ENCODE data around the gene HOOK1.
"Not testable (repeated sequence)": the region's sequence is repeated elsewhere in the genome, so short reads cannot be mapped to it uniquely, and the experiment has no call there.

HOOK1 gene

DNA sequence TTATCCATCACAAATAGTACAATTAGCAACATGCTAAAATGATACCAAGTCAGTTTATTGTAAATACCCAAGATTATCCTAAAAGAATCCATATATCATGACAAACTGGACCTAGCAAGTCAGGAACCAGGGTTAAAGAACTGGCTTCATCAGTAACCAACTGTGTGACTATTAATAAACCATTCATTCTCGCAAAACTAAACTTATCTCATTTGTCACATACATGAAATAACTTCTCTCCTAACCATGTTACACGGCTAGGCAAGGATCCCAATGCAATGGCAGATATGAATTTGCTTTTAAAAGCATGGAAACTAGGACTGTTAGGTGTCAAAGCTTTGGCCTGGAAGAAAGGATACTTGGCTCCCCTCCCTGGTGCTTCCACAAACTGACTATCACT is 82.4 kb downstream of the HOOK1 start:
- DNase-seq = peak in 1 of 2 experiments; percentile 17

- DNase-seq = no peak
These were observed 84.2 kb downstream of the HOOK1 start for GRCh38 chr1:59898927-59899326.

DNA sequence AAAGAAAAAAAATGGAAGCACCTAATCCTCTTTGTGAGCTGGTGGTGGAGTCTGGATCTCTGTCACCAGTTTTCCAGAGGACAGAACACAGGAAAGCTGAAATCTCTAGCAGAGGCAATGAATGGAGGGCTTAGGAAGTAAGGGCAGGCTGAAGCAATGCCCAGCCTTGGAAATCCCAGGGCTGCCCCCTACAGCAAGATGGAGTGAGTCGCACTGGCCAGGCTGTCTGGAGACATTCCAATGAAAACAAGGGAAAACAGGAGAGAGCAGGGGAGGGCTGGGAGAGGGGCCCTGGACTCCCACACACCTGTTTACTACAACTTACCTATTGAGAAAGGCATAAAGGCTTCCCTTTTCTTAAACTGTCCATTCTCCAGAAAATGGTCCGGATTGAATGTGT is 85.9 kb downstream of the HOOK1 start:
- peak in 1 of 2 experiments; percentile 8 for DNase-seq

GRCh38 chr1:59901770-59902388 is 87.1 kb downstream of the HOOK1 start:
- DNase-seq = no peak

DNA sequence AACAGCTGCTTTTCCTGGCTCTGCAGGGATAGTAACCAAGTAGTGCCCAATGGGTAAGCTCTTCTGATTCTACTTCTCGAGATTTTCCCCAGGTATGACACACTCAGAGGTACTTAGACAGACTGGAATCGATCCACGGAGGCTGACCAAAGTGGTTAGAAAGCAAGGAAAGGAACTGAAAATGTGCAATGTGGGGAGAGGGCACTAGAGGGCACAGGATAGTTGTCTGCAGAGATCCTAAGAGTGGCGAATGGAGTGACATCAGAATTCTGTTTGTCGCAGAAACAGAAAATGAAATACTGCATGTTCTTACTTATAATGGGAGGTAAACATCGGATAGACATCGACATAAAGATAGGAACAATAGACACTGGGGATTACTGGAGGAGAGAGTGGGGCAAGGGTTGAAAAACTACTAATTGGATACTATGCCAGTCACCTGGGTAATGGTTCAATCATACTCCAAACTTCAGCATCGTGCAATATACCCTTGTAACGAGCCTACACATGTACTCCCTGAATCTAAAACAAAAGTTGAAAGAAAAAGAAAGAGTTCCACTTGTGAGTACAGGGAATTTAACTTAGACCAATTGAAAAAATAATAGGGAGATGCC is 88.5 kb downstream of the HOOK1 start:
- DNase-seq = peak; percentile 10 to 34

DNA sequence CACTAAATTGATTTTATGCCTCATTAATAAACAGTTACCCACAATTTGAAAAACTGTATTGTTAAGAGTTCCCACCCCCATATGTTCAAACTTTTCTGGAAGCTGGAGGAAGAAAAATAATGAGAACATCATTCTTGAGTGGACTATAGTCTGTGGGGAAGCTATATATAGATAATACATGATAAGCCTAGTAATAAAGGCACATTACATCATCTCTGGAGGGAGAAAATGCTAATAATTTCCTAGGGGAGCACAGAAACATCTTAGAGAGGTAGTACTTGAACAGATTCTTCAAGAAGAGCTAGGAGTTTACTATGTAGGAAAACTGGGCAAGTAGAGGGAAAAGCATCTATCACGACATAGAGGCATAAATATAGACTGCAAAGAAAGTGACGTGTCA is 92.2 kb downstream of the HOOK1 start:
- no peak for DNase-seq

- DNase-seq = no peak
These were observed 93.3 kb downstream of the HOOK1 start for GRCh38 chr1:59908084-59908483.

GRCh38 chr1:59908682-59909081 is 93.9 kb downstream of the HOOK1 start:
- no peak for DNase-seq

DNA sequence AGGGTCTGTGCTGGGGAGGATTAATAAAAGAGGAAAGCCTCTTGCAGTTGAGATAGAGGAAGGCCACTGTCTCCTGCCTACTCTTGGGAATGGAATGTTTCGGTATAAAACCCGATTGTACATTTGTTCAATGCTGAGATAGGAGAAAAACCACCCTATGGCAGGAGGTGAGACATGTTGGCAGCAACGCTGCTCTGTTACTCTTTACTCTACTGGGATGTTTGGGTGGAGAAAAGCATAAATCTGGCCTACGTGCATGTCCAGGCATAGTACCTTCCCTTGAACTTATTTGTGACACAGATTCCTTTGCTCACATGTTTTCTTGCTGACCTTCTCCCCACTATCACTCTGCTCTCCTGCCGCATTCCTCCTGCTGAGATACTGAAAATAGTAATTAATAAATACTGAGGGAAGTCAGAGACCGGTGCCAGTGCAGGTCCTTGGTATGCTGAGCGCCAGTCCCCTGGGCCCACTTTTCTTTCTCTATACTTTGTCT is 100.1 kb downstream of the HOOK1 start:
- DNase-seq = not testable (repeated sequence)

DNA sequence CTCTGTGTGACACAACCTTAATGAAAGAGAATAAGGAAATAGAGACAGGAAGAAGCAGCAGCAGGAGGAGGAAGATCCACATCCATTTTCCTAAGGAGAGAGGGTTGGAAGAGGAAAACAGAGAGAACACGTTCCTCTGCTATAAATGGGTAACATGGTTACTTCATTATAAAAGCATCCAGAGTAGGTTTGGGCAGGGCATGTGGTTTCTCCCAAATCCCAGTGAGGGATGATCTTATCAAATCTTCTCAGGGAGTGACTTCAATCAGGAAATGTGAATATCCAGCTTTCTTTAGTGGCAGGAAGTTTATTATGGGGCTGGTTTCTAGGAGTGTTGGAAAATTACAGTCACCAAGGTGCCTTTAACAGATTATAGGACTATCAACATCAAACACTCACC is 100.8 kb downstream of the HOOK1 start:
- DNase-seq = no peak

DNA sequence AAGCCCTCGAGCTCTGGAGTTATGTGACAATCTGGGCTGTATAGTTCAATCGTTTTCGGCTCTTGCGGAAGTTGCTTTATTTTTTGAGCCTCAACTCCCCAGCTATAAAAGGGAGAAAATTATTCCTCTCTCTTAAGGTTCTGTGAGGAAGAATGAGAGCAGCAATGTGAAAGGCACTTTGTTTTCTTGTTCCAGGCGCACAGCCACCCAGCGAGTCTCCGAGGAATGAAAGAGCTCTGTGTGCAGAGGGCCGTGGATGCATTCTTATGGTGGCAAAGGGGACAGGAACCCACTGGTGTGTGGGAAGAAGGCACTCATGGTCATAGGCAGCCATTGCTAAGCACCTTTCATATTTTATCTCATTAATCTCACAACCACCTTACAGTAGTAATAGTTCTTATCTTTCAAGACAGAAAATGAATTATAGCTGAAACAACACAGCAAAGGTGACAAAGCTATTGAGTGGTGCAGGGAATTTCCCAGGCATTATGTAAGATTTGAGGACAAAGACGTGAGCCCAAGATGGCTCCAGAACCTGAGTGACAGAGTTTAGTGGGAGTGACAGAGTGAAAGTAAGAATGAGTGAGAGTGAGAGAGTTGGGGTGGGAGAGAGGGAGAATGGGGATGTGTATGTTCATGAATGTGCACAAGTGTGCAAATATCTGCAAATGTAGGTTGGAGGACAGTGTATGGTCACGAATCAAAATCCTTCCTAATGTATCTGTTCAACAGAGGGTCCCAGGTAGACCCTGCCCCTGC is 102.5 kb downstream of the HOOK1 start:
- DNase-seq = no peak

GRCh38 chr1:59917785-59918180 is 103.0 kb downstream of the HOOK1 start:
- DNase-seq = no peak

DNA sequence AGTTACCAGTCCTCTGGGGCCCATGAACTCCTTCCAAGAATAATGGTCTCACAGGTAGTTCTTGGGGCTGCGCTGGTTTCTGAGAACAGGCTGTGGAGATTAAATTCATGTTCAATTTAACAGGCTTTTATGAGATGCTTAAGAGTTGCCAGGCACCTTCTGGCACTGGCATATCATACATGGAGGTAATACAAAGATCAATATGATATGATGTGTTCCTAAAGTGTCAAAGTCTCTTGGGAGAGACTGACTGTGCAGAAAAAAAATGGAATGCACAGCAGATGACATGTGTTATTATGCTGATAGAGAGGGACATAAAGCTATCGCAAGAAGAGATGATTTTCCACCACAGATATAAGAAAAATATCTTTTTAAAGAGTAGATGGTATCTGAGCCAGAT is 105.0 kb downstream of the HOOK1 start:
- DNase-seq = no peak

- not testable (repeated sequence) for DNase-seq
These were observed 106.6 kb downstream of the HOOK1 start for GRCh38 chr1:59921258-59921899.

DNA sequence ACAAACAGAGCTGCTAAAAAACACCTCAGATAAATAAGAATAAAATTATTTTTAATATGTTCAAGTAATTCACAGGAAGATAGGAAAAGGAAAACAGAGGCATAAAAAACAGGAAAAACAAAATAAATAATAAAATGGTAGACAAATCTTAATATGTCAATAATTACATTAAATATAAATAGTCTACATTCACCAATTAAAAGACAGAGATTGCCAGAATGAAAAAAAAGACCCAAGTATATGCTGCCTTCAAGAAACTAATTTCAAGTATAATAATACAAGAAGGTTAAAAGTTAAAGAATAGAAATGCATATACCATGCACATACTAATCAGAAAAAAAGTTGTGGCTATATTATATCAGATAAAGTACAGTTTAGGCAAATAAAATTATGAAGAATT is 109.9 kb downstream of the HOOK1 start:
- no peak for DNase-seq

All from NCI-H526 (cell line).